Ishikawa (cell line): ENCODE results near the gene KLHL2.

Experiments used
- CEBPB ChIP-seq: IDR thresholded peaks from 2 replicates; pipeline ENCODE4 v1.6.1; 2012
- CREB1 ChIP-seq: IDR thresholded peaks from 2 replicates; pipeline ENCODE4 v1.6.1; 2012; ENCODE audit warnings: low read depth
- EGR1 ChIP-seq: IDR thresholded peaks from 2 replicates; pipeline ENCODE4 v1.6.1; 2012
- EP300 ChIP-seq: IDR thresholded peaks from 2 replicates; pipeline ENCODE4 v1.6.1; 2012; ENCODE audit warnings: borderline replicate concordance
- FOXM1 ChIP-seq: IDR thresholded peaks from 2 replicates; pipeline ENCODE4 v1.6.1; 2012; ENCODE audit warnings: low read depth, borderline replicate concordance
- MAX ChIP-seq: IDR thresholded peaks from 2 replicates; pipeline ENCODE4 v1.6.1; 2012
- NFIC ChIP-seq: IDR thresholded peaks from 2 replicates; pipeline ENCODE4 v1.6.1; 2012
- RAD21 ChIP-seq: IDR thresholded peaks from 2 replicates; pipeline ENCODE4 v1.6.1; 2012; ENCODE audit warnings: low read depth
- REST ChIP-seq: IDR thresholded peaks from 2 replicates; pipeline ENCODE4 v1.6.1; 2012; ENCODE audit warnings: low read depth, mild to moderate bottlenecking
- TAF1 ChIP-seq: IDR thresholded peaks from 2 replicates; pipeline ENCODE4 v1.6.1; 2012; ENCODE audit warnings: low read depth, mild to moderate bottlenecking
- TCF12 ChIP-seq: IDR thresholded peaks from 2 replicates; pipeline ENCODE4 v1.6.1; 2012; ENCODE audit warnings: low read depth
- TEAD4 ChIP-seq: IDR thresholded peaks from 2 replicates; pipeline ENCODE4 v1.6.1; 2012
- USF1 ChIP-seq: IDR thresholded peaks from 2 replicates; pipeline ENCODE4 v1.6.1; 2012
- YY1 ChIP-seq: IDR thresholded peaks from 2 replicates; pipeline ENCODE4 v1.6.1; 2012; ENCODE audit warnings: low read depth
- ZBTB7A ChIP-seq: IDR thresholded peaks from 2 replicates; pipeline ENCODE4 v1.6.1; 2012; ENCODE audit warnings: low read depth

The KLHL2 gene

GRCh38 chr4:165194368-165194767 lies 13.0 kb upstream of the KLHL2 start:
- TF ChIP-seq EP300 (no peak), YY1 (no peak)

- no peak for TF ChIP-seq CEBPB
Measured at GRCh38 chr4:165198329-165198728, 9.0 kb upstream of the KLHL2 start.

GRCh38 chr4:165199286-165199685 lies 8.1 kb upstream of the KLHL2 start:
- TF ChIP-seq REST = no peak
- no peak for TF ChIP-seq MAX
- TF ChIP-seq YY1 = no peak
- TF ChIP-seq NFIC = no peak
- TF ChIP-seq RAD21 = no peak
- no peak for TF ChIP-seq ZBTB7A
- no peak for TF ChIP-seq EP300
- no peak for TF ChIP-seq TCF12
- no peak for TF ChIP-seq CEBPB
- TF ChIP-seq EGR1 = no peak
- TF ChIP-seq USF1 = no peak
- no peak for TF ChIP-seq TAF1
- no peak for TF ChIP-seq TEAD4
- TF ChIP-seq CREB1 = no peak

- TF ChIP-seq MAX = no peak
- peak; percentile 57; the same call in 1 of the 2 replicates for TF ChIP-seq EP300
- no peak for TF ChIP-seq ZBTB7A
- no peak for TF ChIP-seq YY1
- TF ChIP-seq USF1 = no peak
- no peak for TF ChIP-seq REST
- TF ChIP-seq NFIC = peak; percentile 91
- no peak for TF ChIP-seq TAF1
- no peak for TF ChIP-seq CREB1
- TF ChIP-seq TCF12 = peak; percentile 86
- TF ChIP-seq RAD21 = peak; percentile 17; the same call in 1 of the 2 replicates
- TF ChIP-seq TEAD4 = peak; percentile 77
- no peak for TF ChIP-seq CEBPB
- TF ChIP-seq EGR1 = no peak
- 0 out of 2 replicates have a peak, but pooled peaks have one; percentile 33 for TF ChIP-seq FOXM1
Measured at GRCh38 chr4:165199722-165200121, 7.6 kb upstream of the KLHL2 start.

- TF ChIP-seq EGR1 (no peak), CEBPB (no peak), FOXM1 (no peak), ZBTB7A (no peak), CREB1 (no peak), USF1 (no peak), REST (no peak), NFIC (no peak), TCF12 (no peak), TEAD4 (no peak), EP300 (no peak)
Measured at GRCh38 chr4:165201806-165202205, 5.6 kb upstream of the KLHL2 start.
